ENCODE results near the gene ELF2.

DNA sequence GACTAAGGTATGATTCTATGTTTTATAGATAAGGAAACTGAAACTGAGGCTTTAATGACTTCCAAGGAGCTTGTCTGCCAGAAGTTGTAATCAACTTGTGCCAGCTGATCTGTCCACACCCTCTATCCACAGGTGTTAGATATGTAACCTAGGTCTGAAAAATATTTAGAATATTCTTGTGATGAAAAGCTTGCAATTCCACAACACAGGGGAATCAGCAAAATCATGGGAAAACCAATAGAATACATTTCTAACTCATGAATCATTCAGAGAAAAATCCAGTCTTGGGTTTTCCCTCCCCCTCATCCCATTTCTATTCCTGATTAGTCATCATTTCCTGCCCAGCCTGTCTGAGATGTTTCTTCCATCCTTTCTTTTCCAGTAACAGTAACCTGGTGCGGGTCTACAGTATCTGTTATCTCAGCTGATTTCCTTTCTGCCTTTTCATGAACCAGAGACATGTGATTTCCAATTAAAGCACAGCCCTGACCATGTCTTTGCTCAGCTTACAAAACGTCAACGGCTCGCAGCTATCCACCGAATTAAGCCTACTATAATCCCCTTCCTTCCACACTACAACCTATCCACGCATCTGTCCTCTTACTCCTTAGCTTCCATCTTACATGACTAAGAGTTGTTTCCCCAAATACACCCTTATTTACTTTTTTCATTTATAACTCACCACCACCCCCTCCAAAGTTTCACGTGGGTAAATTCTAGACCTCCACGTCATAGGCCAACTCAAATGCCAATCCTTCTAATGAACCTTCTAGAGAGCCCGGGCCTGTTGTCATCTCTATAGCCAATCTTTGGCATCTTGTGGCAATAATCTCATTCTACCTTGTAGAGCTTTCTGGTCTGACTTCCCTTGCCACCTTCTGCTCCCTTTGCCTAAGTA, 162.4 kb downstream of the ELF2 start:
- TF ChIP-seq TCF12 (IDR thresholded peaks at IDR 0.05; ENCODE audit: low read depth, low read length) (no peak), SIN3A (conservative IDR thresholded peaks at IDR 0.05 in 1 of 2, IDR thresholded peaks at IDR 0.05 in 1 of 2; ENCODE audit: low read depth in 1 of 2, low read length in 2 of 2) (no peak; a peak in 1 of 4 replicates), YY1 (IDR thresholded peaks at IDR 0.05; ENCODE audit: low read depth, low read length) (no peak), EP300 (IDR thresholded peaks at IDR 0.05; ENCODE audit: borderline replicate concordance in 1 of 2, low read depth in 2 of 2, low read length in 2 of 2) (no peak), PHF8 (conservative IDR thresholded peaks at IDR 0.05; ENCODE audit: low read depth, low read length) (no peak), EZH2 (IDR thresholded peaks at IDR 0.05; ENCODE audit: low read depth, low read length, severe bottlenecking) (no peak), JUND (IDR thresholded peaks at IDR 0.05; ENCODE audit: low read length) (peak; percentile 77), EGR1 (IDR thresholded peaks at IDR 0.05; ENCODE audit: borderline replicate concordance, low read depth, low read length) (no peak)
- TF ChIP-seq, protein P1, sequence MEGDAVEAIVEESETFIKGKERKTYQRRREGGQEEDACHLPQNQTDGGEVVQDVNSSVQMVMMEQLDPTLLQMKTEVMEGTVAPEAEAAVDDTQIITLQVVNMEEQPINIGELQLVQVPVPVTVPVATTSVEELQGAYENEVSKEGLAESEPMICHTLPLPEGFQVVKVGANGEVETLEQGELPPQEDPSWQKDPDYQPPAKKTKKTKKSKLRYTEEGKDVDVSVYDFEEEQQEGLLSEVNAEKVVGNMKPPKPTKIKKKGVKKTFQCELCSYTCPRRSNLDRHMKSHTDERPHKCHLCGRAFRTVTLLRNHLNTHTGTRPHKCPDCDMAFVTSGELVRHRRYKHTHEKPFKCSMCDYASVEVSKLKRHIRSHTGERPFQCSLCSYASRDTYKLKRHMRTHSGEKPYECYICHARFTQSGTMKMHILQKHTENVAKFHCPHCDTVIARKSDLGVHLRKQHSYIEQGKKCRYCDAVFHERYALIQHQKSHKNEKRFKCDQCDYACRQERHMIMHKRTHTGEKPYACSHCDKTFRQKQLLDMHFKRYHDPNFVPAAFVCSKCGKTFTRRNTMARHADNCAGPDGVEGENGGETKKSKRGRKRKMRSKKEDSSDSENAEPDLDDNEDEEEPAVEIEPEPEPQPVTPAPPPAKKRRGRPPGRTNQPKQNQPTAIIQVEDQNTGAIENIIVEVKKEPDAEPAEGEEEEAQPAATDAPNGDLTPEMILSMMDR (IDR thresholded peaks at IDR 0.05; ENCODE audit: control extremely low read depth in 1 of 3, insufficient read depth in 1 of 3, low read depth in 1 of 3, low read length in 3 of 3) = no peak
- TF ChIP-seq, protein P2, sequence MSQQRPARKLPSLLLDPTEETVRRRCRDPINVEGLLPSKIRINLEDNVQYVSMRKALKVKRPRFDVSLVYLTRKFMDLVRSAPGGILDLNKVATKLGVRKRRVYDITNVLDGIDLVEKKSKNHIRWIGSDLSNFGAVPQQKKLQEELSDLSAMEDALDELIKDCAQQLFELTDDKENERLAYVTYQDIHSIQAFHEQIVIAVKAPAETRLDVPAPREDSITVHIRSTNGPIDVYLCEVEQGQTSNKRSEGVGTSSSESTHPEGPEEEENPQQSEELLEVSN (IDR thresholded peaks at IDR 0.05) = no peak
- TF ChIP-seq, protein P3, sequence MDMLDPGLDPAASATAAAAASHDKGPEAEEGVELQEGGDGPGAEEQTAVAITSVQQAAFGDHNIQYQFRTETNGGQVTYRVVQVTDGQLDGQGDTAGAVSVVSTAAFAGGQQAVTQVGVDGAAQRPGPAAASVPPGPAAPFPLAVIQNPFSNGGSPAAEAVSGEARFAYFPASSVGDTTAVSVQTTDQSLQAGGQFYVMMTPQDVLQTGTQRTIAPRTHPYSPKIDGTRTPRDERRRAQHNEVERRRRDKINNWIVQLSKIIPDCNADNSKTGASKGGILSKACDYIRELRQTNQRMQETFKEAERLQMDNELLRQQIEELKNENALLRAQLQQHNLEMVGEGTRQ (IDR thresholded peaks at IDR 0.05; ENCODE audit: low read length) = no peak
